Measurements from ENCODE around the gene CLK4.

Gene CLK4

DNA sequence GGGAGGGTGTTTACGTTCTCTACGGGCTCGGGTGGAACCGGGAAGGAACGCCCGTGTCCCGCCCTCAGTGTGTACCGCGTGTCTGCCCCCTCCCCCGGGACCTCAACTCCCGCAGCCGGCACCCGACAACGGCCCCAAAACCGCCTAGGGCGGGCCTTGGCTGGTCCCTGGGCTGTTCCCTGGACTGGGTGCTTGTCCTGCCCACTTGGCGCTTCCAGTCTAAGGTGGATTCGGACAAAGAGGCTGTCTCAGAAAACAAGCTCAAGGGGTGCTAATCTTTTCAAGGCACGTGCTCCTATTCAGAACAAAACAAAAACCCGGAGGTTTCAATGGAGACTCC is 379 bp upstream of the CLK4 start:
- TF ChIP-seq, protein P1, sequence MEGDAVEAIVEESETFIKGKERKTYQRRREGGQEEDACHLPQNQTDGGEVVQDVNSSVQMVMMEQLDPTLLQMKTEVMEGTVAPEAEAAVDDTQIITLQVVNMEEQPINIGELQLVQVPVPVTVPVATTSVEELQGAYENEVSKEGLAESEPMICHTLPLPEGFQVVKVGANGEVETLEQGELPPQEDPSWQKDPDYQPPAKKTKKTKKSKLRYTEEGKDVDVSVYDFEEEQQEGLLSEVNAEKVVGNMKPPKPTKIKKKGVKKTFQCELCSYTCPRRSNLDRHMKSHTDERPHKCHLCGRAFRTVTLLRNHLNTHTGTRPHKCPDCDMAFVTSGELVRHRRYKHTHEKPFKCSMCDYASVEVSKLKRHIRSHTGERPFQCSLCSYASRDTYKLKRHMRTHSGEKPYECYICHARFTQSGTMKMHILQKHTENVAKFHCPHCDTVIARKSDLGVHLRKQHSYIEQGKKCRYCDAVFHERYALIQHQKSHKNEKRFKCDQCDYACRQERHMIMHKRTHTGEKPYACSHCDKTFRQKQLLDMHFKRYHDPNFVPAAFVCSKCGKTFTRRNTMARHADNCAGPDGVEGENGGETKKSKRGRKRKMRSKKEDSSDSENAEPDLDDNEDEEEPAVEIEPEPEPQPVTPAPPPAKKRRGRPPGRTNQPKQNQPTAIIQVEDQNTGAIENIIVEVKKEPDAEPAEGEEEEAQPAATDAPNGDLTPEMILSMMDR (IDR thresholded peaks at IDR 0.05; ENCODE audit: borderline replicate concordance, control extremely low read depth, extremely low read depth, insufficient read depth, missing control alignments): no peak
- in situ Hi-C loops (cut with MboI; ENCODE audit: low sequenced_read_pairs, unreplicated experiment): no loop called here

DNA sequence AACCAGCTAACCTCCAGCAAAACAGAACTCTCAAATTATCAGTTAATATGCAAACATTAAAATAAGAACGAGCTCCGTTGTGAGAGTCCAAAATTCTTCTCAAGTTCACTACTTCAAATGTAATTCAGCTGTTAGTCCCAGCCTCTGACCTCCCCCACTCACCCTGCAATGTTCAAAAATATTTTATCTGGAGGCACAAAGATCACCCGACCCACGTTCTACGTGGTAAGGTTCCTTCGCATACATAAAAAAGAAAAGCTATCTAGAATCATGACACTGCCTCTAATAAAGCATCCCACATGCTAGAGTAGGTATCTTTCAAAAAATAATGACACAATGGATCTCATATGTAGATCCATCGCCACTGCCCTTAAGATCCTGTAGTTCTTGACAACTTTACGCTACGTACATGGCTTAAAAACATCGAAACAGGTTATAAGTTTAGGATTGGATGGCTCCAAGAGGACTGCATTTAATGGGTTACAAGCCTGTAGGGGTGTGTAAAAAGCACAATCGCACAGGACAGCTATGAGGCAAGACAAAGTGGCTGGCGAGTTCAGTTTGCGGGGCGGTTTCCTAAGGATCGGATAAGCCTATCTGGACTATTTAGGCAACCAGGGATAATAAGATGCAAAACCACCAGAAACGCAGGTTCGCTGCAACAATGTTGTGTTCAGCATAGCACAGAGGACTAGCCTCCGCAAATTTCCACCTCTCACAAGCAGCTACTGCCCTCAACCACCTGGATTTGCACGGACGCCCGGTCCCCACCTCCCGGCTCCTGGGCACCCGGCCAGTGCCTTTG is 969 bp downstream of the CLK4 start:
- TF ChIP-seq, protein P1 (IDR thresholded peaks at IDR 0.05; ENCODE audit: borderline replicate concordance, control extremely low read depth, extremely low read depth, insufficient read depth, missing control alignments): no peak

More for the DNA sequence above, 379 bp upstream of the CLK4 start:
- DNase-seq (ENCODE audit: low spot score): no peak

DNA sequence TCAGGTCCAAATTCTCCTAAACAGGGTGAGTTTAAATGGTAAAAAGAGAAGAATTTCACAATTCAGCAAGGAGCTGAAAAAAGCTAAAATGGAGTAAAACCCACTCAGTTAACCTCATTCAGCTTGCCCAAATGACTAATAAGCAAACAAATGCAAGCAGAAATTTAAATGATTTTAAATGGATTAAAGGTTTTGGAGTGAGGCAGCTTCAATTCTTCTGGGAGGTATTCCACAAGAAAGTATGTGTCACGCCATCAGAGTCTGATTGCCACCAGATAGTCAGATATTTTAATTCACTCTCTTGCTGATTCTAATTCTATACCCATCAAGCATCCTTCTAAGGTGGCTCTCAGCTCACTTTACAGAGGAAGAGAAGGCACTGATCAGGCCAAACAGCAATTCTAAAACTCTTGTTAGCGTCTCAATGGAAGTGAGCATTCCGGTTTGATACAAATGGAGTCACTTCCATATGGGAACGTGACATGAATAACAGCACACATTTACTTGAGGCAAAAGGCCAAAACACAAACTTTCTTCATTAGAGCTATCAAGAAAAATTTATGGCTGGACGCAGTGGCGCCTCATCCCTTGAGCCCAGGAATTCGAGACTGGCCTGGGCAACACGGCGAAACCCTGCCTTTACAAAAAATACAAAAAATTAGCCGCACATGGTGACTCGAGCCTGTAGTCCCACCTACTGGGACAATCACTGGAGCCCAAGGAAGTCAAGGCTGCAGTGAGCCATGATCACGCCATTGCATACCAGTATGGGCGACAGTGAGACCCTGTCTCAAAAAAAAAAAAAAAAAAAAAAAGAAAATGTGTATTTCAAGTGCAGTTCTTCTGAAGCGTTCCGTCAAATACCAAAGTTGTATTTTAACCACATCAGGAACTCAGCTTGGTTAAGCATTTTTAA is 2.0 kb downstream of the CLK4 start:
- TF ChIP-seq, protein P1 (IDR thresholded peaks at IDR 0.05; ENCODE audit: borderline replicate concordance, control extremely low read depth, extremely low read depth, insufficient read depth, missing control alignments): no peak
- DNase-seq (ENCODE audit: low spot score): no peak
- in situ Hi-C loops (cut with MboI; ENCODE audit: low sequenced_read_pairs, unreplicated experiment): no loop called here

More for the DNA sequence above, 969 bp downstream of the CLK4 start:
- in situ Hi-C loops (cut with MboI; ENCODE audit: low sequenced_read_pairs, unreplicated experiment): no loop called here
- DNase-seq (ENCODE audit: low spot score): peak; percentile 21

DNA sequence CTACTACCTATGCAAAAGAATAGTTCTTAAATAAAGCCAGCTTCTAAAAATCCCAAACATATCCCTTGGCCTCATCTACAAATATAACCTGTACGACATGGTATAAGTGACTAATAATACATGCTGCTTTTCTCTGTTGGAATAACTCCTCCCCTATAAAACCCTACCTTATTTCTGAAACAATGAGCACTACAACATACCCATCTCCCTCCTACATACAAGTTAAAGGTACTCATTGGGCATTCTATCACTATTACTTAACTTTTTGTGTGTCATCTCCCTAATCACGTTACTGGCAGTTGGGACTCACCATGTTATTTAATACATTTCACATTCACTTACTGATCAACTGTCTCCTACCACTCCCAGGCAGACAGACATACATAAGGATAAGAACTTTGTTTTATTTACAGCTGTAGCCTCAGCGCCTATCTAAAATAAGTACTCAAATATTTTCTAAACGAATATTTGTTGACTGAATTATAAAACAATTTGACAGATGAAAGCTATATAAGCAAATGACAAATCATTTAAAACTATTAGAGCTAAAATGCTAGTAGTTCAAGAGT is 4.1 kb downstream of the CLK4 start:
- DNase-seq (ENCODE audit: low spot score): no peak
- TF ChIP-seq, protein P1 (IDR thresholded peaks at IDR 0.05; ENCODE audit: borderline replicate concordance, control extremely low read depth, extremely low read depth, insufficient read depth, missing control alignments): no peak
- in situ Hi-C loops (cut with MboI; ENCODE audit: low sequenced_read_pairs, unreplicated experiment): no loop called here

DNA sequence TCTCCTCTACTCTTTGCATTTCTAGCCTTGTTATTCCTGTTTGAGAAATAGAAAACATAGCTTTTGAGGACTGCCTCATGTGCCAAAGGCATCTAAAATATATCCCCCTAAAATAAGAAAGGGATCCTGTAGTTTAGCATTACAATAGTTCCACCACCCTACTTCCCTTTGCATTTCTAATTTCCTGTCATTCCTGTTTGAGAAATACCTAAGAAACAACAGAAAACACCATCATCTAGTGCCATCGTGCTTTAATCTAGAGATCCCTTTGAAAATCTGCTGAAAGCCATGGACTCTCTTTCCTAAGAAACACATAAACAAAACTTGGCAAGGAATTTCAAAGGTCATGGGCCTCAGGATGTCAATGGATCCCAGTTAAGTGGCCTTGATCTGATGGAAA is 7.5 kb downstream of the CLK4 start:
- in situ Hi-C loops (cut with MboI; ENCODE audit: low sequenced_read_pairs, unreplicated experiment): no loop called here
- TF ChIP-seq, protein P1 (IDR thresholded peaks at IDR 0.05; ENCODE audit: borderline replicate concordance, control extremely low read depth, extremely low read depth, insufficient read depth, missing control alignments): no peak

DNA sequence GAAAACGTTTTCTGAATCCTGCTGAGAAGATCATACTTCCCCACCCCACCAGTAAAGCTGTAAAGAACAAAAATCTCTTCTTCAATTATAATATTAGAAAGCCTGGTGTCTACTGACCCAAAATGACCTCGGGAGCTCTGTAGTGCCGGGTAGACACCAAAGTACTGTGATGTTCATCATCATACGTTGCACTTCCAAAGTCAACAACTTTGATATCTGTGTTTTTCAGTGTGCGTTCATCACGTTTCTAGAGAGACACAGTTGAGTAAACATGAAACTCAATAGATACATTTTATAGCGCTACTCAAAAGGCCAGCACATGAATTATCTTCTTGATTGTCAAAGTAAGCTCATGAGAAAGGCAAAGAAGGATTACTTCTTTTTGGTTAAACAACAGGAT is 14.6 kb downstream of the CLK4 start:
- TF ChIP-seq, protein P1 (IDR thresholded peaks at IDR 0.05; ENCODE audit: borderline replicate concordance, control extremely low read depth, extremely low read depth, insufficient read depth, missing control alignments): no peak
- in situ Hi-C loops (cut with MboI; ENCODE audit: low sequenced_read_pairs, unreplicated experiment): no loop called here
- no peak for DNase-seq (ENCODE audit: low spot score)

More for the DNA sequence above, 7.5 kb downstream of the CLK4 start:
- DNase-seq (ENCODE audit: low spot score): no peak

All from GM13976 (cell line).